ENCODE measurements around the gene MARK1.

The MARK1 gene

DNA sequence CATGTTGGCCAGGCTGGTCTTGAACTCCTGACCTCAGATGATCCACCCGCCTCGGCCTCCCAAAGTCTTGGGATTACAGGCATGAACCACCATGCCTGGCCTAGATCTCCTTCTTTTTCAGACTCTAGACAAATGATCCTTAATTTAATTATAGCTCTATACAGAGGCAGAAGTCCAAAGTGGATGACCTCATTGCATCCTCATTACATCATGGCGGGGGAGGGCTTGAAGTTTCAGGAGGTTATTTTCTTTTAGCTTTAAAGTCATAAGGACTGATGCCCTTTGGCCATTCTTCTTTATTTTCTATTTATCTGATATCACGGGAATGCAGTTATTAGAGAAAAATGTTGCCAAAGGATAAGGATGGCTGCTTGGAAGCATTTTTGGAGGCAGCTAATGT lies 14.1 kb upstream of the MARK1 start:
- TF ChIP-seq, protein P1, sequence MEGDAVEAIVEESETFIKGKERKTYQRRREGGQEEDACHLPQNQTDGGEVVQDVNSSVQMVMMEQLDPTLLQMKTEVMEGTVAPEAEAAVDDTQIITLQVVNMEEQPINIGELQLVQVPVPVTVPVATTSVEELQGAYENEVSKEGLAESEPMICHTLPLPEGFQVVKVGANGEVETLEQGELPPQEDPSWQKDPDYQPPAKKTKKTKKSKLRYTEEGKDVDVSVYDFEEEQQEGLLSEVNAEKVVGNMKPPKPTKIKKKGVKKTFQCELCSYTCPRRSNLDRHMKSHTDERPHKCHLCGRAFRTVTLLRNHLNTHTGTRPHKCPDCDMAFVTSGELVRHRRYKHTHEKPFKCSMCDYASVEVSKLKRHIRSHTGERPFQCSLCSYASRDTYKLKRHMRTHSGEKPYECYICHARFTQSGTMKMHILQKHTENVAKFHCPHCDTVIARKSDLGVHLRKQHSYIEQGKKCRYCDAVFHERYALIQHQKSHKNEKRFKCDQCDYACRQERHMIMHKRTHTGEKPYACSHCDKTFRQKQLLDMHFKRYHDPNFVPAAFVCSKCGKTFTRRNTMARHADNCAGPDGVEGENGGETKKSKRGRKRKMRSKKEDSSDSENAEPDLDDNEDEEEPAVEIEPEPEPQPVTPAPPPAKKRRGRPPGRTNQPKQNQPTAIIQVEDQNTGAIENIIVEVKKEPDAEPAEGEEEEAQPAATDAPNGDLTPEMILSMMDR (IDR thresholded peaks at IDR 0.05; ENCODE audit: insufficient read depth, missing control alignments): no peak
- DNase-seq (ENCODE audit: insufficient read length, low spot score) (no peak), FAIRE-seq (no peak)

- no peak for DNase-seq (ENCODE audit: insufficient read length, low spot score)
- FAIRE-seq: peak; percentile 51
- TF ChIP-seq, protein P1 (IDR thresholded peaks at IDR 0.05; ENCODE audit: insufficient read depth, missing control alignments): no peak
These were observed 13.7 kb upstream of the MARK1 start for GRCh38 chr1:220514256-220514655.

- DNase-seq (ENCODE audit: insufficient read length, low spot score): no peak
- FAIRE-seq: peak; percentile 6
- TF ChIP-seq, protein P1 (IDR thresholded peaks at IDR 0.05; ENCODE audit: insufficient read depth, missing control alignments): no peak
These were observed 11.8 kb upstream of the MARK1 start for GRCh38 chr1:220516014-220516721.

DNA sequence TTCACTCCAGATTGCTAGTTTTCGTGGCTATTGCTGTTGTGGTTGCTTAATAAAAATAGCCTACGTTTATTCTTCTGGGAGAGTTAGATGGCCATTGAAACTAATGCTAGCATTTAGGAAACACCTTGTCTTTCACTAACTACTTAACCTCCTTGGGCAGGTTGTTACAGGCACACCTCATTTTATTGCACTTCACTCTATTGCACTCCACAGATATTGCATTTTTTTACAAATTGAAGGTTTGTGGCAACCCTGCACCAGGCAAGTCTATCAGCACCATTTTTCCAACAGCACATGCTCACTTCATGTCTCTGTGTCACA lies 11.3 kb upstream of the MARK1 start:
- DNase-seq (ENCODE audit: insufficient read length, low spot score): no peak
- TF ChIP-seq, protein P1 (IDR thresholded peaks at IDR 0.05; ENCODE audit: insufficient read depth, missing control alignments): no peak
- no peak for FAIRE-seq

- FAIRE-seq: peak; percentile 87
- TF ChIP-seq, protein P1 (IDR thresholded peaks at IDR 0.05; ENCODE audit: insufficient read depth, missing control alignments): no peak
- DNase-seq (ENCODE audit: insufficient read length, low spot score): no peak
These were observed 6.2 kb upstream of the MARK1 start for GRCh38 chr1:220521778-220522177.

DNA sequence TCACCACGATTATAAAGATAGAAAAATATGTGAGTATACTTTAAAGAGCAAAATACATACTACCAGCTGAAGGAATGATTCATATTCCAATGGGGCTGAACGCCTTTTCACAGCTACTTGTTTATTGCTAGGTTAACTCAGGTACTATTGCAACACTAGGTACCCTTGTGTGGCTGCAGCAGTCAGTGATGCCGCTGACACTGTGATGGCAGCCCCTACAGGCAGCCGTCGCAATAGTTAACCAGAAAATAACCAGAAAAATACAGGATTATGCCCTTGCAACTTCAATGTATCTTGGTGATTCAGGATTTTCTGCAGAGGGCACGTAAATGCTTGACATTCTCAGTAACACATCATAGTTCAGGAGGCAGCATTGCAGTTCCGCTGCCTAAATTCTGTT lies 1.6 kb upstream of the MARK1 start:
- DNase-seq (ENCODE audit: insufficient read length, low spot score): no peak
- TF ChIP-seq, protein P1 (IDR thresholded peaks at IDR 0.05; ENCODE audit: insufficient read depth, missing control alignments): no peak
- peak; percentile 16 for FAIRE-seq

DNA sequence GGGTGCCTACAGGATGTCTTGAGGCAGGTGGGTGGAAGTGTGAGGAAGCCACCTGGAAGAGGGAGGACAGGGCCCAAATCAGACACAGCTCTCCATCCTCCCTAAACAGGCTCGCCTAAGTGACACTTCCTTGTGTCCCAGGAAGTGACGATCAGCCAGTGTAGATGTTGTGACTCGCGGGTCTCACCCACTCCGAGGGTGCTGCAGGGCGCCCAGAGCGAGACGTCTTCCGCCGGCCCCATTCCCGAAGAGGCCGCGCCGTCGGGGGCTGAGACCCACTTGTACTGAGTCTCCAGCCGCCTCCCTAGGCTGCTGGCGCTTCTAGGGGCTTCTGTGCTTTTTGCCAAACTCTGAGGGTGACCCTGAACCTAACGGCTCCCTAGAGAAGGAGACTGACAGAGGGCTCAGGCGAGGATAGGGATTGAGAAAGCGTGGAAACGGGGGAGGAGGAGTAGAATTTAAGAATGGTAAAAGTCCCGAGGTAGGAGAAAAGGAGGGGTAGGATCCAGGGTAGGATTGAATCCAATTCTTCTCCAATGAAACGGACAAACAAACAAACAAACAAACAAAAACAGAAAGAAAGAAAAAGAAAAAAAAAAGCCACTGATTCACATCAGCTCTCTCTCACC lies 543 bp upstream of the MARK1 start:
- DNase-seq (ENCODE audit: insufficient read length, low spot score) (no peak), FAIRE-seq (no peak)
- TF ChIP-seq, protein P1 (IDR thresholded peaks at IDR 0.05; ENCODE audit: insufficient read depth, missing control alignments): no peak

Measured in D721Med (cell line).